Esophagus muscularis mucosa (tissue), 2 donors: ENCODE measurements around the gene CD8B.

Experiments
- EP300 ChIP-seq: sonication (generic); formaldehyde crosslinking; IDR thresholded peaks from one replicate; pipeline ENCODE4 v1.6.1; 2017; ENCODE audit warnings: antibody characterized with exemption
- POLR2A ChIP-seq: fragments of 450-650 bp; IDR thresholded peaks from one replicate; pipeline ENCODE4 v1.6.1; 2017; ENCODE audit warnings: antibody characterized with exemption, moderate library complexity, mild to moderate bottlenecking, low read depth

DNA sequence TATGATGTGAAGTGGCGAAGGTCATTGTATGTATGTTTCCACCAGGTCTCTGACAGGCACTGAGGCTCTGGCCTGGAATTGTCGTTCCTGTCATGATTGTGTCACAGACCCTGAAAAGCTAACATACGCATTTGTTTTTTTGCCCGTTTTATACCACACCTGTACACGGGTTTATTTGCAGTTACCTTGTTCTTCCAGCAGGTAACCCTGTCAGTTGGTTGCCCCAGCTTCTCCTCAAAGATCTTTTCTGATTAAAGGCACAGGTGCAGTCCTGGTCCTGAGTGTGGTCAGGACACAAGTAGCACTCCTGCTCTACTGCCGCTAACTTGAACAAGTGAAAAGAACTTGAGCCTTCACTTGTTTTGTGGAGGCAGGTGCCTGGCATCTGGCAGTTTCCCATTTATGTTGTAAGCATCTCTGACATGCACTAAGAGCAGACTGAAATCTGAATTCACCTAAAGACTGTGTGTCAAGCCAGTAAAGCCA, 90.8 kb downstream of the CD8B start:
- no peak for TF ChIP-seq EP300
- no peak for TF ChIP-seq POLR2A
